NCI-H2107 (cell line): ENCODE results near the gene CACNA2D4.

Experiments used
- DNase-seq: peaks from one replicate; lab custom pipeline; 2025; lab: John Stamatoyannopoulos, UW

CACNA2D4 gene

DNA sequence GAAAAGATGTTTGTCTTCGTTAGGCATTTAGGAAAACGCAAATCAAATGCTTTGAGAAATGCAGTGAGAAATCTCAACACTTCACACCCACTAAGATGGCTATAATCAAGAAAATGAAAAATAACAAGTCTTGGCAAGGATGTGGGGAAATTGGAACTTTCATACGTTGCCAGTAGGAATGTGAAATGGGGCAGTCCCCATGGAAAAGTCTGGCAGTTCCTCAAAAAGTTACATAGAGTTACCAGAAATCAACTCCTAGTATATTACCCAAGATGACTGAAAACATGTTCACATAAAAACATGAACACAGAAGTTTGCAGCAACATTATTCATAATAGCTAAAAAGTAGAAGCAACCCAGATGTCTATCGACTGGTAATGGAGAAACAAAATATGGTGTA, 139.5 kb downstream of the CACNA2D4 start:
- DNase-seq, result no peak

DNA sequence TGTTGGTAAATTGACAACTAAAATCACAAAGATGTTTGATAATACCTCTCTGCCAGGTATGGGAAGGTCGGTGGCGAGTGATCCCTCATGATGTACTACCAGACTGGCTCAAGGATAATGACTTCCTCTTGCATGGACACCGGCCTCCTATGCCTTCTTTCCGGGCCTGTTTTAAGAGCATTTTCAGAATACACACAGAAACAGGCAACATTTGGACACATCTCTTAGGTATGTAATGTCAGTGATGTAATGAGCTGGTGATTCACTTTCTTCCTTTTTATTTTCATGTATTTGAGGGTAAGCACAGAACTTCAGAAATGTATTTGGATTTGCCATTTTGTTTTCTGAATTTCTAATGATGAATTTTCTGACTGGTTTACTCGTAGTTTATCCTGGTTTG, 140.7 kb downstream of the CACNA2D4 start:
- DNase-seq, result no peak

DNA sequence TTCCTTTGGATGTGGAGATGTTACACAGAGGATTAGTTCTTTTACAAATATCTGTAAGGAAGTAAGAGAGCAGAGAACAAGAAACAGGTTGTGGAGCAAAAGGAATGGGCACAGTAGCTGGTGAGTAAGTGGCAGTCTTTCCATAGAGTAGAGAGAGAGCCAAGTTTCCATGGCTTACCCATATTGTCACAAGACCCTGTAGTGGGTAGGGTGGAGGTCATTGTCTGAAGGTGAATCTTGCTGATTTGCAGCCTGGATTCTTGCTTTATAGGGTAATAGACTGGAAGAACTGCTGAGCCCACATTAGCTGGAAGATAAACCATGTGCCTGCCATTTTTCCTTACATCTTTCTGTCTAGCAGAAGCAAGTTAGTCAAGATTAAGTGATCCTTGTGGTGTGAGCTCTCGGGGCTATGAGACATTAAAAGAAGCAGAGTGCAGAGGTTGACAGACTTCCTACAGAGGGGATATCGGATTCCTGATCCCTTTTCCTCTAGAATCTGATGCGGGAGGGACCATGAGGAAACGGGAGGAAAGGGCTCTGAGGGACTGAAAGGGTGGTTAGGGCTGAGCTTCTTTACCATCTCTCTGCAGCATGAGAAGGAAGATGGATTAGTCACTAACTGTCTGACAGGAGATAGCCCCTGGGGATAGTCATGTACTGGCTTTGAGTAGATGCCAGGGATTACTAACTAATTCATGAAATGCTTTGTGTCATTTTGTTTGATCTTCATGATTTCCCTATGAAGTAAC, 142.1 kb downstream of the CACNA2D4 start:
- no peak for DNase-seq

DNA sequence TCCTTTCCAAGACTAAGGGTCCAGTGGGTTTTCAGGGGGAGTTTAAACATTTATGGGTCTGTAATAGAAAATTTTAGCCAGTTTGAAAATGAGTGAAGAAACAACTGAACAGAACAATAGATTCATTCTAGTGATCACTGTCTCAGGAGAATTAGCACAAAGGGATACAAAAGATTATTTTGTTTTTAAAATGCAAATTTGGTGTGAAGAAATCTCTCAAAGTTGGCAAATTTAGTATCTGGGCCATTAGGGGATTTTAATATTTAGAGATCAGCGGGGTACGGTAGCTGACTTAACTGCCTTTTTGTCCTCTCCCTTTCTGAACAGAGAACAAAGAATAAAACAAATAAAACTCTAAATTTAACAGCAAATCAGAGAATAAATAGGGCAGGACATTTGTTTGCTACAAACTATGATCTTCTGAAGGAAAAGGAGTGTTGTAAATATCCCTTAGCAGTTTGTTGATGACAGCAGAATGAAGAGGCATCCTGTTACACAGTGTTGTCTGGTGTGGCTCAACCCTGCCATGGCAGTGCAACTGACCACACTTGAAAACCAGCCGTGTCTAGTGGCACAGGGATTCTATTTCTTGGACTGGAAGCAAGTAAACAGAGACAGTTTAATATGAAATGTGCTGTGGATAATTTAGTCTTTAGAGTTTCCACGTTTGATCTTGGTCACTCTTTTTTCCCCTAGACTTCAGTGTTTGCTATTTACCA, 144.4 kb downstream of the CACNA2D4 start:
- no peak for DNase-seq

DNA sequence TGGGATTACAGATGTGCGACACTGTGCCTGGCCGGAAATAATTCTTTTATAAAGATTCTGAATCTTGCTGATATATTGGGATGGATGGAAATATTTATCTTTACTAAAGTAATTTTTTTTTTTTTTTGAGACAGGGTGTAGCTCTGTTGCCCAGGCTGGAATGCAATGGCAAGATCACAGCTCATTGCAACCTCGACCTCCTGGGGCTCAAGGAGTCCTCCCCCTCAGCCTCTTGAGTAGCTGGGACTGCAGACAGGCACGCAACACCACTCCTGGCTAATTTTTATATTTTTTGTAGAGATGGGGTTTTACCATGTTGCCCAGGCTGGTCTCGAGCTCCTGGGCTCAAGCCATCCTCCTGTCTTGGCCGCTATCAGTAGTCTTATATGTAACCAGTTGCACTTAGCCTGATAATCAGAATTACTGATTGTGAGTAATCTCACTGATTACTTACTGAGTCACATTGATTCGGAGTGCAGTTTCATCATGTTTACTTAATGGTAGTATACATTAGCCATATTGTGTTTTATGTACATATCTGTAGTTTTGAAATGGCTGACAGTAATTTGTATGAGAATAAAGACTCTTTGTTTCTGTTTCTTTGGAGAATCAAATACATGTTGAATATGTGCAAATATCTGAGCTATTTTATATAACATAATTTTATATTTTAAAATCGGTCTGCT, 148.5 kb downstream of the CACNA2D4 start:
- no peak for DNase-seq

DNA sequence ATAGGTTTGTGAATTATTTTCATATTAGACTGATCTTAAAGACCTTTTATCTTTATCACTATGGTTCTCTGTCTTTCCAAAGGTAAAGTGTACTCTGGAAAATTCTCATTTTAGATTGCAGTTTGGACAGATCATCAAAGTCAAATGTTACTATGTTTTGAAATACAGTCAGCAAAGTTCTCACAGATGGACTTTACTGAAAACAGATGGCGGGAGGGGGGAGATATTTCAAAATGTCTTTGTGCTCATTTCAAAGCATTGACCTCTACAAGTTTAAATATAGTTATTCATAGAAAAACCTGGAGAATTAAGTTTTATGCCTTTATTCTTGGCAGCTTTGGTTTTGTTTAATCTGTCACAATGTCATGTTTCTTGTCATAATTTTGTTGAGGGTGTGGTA, 149.8 kb downstream of the CACNA2D4 start:
- DNase-seq, result no peak

DNA sequence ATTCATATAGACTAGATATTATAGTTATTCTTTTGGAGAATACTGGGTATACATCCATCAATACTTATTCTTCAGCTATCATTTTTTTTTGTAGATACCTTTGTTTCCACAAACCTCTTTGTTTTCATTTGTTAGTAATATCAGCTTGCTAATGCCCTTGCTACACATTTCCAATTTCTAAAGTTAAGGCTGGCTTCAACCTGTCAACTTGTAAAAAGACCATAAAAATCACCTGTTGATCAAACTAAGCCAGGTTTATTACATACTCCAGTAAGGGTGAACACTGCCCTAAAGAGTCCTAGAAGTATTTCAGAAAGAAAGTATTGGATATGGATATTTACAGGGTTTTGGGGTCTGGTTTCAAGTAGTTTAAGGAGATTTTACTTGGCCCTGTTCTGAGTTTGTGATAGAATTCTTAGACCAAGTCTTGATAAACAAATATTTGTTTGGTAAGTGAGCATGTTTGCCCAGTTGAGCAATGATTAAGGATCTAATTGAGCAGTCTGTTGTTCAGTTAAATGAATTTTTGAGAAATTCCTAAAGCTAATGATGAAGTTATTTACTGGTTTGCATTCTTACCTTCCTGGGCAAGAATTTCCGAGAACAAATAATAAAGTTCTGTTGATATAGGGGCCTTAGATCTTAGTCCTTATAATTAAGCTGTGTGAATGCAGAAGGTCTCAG, 150.9 kb downstream of the CACNA2D4 start:
- DNase-seq, result no peak

DNA sequence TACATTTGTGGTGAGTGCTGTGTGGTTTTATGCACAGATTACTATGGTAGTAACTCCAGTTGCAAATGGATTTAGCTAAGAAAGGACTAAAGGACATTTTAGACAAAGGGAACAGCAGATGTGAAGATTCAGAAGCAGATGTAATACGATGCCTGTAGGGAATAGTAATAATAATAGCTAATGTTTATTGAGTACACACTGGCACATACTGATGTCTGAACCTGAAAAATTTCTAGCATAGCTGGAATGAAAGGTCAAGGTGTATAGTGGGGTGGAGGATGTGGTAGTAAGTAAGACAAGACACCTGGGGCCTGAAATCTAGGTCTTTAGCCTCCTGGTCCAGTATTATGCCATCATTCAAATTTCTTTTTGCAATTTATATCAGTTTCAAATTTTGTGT, 152.3 kb downstream of the CACNA2D4 start:
- no peak for DNase-seq

DNA sequence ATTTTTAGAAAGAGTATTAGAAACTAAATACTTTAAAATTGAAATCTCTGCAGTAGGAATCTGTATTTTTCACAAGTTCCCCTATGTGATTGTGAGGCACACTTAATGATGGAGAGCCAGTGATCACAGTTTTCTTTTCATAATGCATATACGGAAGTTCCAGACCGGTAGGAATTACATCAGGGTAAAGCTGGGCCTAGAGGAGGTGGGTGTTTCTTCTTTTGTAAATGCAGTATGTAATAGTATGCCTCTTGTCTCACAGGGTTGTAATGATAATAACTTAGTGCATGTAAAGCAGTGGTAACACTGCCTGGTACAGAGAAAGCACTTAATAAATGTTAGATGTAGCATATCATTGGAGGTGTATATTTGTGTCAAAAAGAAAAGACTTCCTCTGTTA, 155.3 kb downstream of the CACNA2D4 start:
- DNase-seq, result no peak

DNA sequence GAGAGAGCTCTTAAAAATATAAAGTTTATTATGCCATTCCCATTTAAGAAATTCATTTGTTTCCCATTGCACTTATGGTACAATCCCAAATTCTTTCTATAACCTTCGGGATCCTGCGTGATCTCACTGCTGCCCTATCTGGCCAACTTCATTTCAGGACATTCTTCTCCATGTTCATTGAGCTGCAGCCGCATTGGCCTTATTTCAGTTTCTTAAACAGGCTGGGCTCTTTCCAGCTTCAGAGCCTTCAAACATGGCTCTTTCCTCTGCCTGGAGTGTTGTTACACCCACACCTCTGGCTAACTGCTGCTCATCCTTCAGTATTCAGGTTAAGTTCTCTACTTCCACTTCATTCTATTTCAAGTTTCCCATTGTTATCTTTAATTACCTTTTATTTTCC, 156.6 kb downstream of the CACNA2D4 start:
- no peak for DNase-seq

DNA sequence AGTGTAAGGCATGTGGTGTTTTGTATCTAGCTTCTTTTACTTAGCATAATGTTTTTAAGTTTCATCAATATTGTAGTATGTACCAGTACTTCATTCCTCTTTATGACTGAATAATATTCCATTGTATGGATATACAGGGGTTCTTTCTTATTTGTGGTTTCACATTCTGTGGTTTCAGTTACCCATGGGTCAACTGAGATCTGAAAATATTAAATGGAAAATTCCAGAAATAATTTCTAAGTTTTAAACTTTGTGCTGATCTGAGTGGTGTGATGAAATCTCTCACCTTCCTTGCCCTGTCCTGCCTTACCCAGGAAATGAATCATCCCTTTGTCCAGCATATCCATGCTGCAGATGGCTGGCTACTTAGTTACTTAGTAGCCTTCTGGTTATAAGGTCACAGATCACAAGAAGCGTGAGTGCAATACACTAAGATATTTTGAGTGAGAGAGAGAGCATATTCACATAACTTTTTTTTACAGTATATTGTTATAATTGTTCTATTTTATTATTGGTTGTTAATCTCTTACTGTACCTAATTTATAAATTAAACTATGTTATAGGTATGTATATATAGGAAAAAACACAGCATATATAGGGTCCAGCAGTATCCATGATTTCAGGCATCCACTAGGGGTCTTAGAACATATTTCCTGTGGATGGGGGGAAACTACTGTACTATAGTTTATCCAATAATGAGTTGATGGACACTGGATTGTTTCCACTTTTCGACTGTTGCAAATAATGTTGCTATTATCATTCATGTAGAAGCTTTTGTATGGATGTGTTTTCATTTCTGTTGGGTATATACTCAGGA, 157.7 kb downstream of the CACNA2D4 start:
- DNase-seq, result no peak

DNA sequence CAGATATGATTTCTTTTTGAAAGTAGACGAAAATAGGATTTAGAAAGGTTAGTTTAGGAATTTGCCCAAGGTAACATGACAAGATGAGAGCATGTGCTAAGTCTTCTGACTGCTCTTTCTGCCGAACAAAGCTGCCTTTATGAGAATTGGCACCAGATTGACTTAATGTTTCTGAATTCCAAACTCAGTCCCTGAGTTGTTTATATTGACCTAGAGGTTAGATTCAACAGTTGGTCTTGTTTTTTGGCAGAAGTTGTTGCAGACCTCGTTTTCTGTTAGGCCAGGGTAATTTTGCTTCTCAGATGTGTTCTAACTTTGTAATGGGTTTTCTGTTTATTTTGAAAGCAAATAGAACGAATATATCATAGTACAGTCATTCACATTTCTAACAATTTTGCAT, 159.6 kb downstream of the CACNA2D4 start:
- DNase-seq, result no peak

DNA sequence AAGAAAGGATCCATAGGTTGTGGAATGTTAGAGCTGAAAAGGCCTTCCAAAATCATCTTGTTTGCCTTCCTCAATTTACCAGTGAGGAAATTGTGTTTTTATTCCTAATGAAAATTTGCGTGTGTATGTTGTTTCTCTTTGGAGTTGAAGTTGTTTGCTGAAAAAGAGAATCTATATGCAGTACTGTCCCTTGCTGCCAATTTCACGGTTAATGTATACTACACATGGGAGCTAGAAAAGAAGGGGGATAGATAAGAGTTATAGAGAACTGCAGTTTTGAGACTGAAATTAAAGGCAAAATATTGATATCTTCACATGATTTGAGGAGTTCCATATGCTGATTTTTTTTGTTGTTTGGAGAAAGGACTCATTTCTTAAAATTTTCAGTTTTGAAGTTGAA, 160.1 kb downstream of the CACNA2D4 start:
- DNase-seq, result no peak

DNA sequence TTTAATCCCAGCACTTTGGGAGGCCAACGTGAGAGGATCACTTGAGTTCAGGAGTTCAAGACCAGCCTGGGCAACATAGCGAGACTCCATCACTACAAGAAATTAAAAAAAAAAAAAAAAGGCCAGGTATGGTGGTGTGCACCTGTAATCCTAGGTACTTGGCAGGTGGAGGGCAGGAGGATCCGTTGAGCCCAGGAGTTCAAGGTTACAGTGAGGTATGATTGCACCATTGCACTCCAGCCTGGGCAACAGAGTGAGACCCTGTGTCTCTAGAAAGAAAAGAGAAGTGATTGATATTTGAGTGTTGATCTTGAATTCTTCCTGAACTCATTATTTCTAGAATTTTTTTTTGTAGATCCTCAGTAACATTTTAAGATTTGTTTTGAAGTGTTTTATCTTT, 168.2 kb downstream of the CACNA2D4 start:
- no peak for DNase-seq

DNA sequence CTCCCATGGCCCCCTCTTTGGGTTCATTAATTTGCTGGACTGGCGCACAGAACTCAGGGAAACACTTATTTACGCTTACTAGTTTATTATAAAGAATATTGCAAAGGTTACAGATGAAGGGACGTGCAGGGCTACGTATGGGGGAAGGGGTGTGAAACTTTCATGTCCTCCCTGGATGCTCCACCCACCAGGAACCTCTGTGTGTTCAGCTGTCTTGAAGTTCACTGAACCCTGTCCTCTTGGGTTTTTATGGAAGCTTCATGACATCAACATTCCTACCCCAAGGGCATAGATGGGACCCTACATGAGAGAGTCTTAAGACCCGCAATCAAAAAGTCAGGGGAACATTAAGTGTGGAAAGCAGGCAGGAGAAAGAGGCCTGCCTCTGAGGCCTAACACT, 169.4 kb downstream of the CACNA2D4 start:
- no peak for DNase-seq

DNA sequence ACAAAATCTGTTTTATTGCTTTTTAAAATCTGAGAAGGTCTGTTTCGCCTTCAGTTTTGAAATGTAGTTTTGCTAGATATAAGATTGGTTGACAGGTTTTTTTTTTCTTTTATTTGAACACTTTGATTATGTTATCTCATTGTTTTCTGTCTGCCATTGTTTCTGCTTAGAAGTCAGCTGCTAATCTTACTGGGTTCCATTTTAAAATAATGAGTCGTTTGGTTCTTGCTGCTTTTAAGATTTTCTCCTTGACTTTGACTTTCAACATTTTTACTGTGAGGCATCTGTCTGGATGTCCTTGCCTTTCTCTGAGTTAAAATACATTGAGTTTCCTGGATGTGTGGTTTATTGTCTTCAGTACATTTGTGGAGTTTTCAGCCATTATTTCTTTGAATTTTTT, 170.8 kb downstream of the CACNA2D4 start:
- DNase-seq, result no peak

DNA sequence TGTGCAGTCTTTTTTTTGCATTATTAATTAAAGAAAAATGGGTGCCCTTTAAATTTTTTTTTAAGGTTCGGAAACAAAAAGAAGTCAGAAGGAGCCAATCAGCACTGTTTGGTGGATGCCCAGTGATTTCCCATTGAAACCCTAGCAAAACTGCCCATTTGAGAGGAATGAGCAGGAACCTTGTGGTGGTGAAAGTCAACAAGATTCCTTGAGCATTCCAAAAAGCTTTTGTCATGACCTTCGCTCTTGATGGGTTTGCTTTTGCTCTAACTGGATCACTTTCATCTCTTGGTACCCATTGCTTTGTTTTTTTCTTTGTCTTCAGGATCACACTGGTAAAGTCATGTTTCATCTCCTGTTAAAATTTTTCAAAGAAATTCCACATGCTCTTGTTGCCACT, 173.5 kb downstream of the CACNA2D4 start:
- DNase-seq, result no peak
